Activated T-helper 1 cell treated with anti-CD3 and anti-CD28 coated beads, Interleukin-12 subunit alpha, Interleukin-12 subunit beta, Interleukin-2, Interleukin-4 antibody, amounts not matched to agents 30 ng/mL and 10 ng/mL and 1 ng/mL, durations not matched to agents 14 hours and 24 hours and 36 hours (primary cell): ENCODE data around the gene PTPA. TPM values are rescaled to one million over a fixed set of nuclear protein-coding genes. Genes with fewer than 3 reads are reported as not detected.
"Not testable (repeated sequence)": the region's sequence is repeated elsewhere in the genome, so short reads cannot be mapped to it uniquely, and the experiment has no call there.

Experiments
- DNase-seq: peaks from one replicate; pipeline ENCODE4 v3.0.0; 2021; ENCODE audit warnings: low spot score
- H3K27ac Mint-ChIP-seq: one replicate; pipeline ENCODE4 v1.8.0; 2021; ENCODE audit warnings: mild to moderate bottlenecking, mixed read lengths
- H3K27me3 Mint-ChIP-seq: one replicate; pipeline ENCODE4 v1.8.0; 2022; ENCODE audit warnings: mild to moderate bottlenecking, moderate library complexity, mixed read lengths; ENCODE audit not compliant: insufficient read depth
- H3K36me3 Mint-ChIP-seq: one replicate; pipeline ENCODE4 v1.8.0; 2021; ENCODE audit warnings: low read depth, mixed read lengths
- H3K4me1 Mint-ChIP-seq: one replicate; pipeline ENCODE4 v1.8.0; 2021; ENCODE audit warnings: low read depth, mixed read lengths
- H3K4me3 Mint-ChIP-seq: one replicate; pipeline ENCODE4 v1.8.0; 2021; ENCODE audit warnings: mild to moderate bottlenecking, moderate library complexity, mixed read lengths
- H3K9me3 Mint-ChIP-seq: one replicate; pipeline ENCODE4 v1.8.0; 2021; ENCODE audit warnings: mixed read lengths
- intact Hi-C: fragments of 100-400 bp; cut with micrococcal nuclease; formaldehyde crosslinking; loops from one replicate; pipeline ENCODE4 v1.15.1; 2024
- total RNA-seq: library from RNA; stranded (reverse); gene quantifications from 2 replicates; pipeline ENCODE4 v1.2.3, GENCODE V29; 2022

Gene PTPA
- total RNA-seq, 1 donor from 2014 or later = 114 TPM

DNA sequence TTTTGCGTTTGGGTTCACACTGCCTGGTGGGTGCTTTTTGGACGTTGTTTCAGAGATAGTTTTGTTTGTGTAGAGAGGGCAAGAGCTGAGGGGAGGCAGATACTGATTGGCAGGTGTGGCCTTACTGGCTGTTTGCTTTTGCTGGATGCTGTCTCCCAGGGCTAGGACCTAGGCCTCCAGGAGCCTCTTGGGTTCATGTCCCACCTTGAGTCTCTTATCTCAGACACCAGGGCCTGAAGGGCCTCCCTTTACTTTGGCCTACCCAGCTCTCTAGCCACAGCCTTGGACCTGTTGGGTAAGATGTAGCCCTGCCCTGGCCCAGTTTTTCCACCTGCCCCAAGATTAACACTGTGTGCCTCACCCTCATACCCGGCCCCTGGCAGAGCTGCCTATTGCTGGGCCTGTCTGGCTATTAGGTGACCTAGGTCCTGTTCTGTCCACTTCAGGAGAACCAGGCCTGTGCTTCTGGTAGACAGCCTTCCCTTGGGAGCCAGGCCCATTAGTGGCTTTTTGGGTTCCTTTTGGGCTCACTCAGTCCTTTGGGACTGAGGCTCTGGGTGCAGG, 13.4 kb downstream of the PTPA start:
- no peak overlapping the region for H3K27ac Mint-ChIP-seq
- peaks cover 16% of the 10 kb centered on the region for H3K36me3 Mint-ChIP-seq
- H3K4me3 Mint-ChIP-seq = no peak overlapping the region
- no peak for DNase-seq
- H3K27me3 Mint-ChIP-seq = no peaks in the 10 kb centered on the region
- H3K4me1 Mint-ChIP-seq = no peaks in the 10 kb centered on the region
- no peaks in the 10 kb centered on the region for H3K9me3 Mint-ChIP-seq
- intact Hi-C loops = no loop called here

DNA sequence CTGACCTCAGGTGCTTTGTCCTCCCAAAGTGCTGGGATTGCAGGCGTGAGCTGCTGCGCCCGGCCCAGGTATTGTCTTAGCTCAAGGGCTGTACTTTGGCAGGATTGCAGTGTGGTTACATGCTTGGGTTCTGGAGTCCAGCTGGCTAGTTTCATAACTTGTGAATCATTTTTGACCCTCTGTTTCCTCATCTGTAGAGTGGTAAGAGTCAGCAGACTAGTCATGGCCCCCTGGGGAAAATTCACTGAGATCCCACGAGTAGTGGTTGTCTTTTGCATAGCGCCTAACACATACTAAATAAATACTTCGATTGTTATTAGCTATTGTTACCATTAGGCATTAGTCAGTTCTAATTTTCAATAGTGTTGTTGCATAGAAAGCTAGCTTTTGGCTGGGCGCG, 14.3 kb downstream of the PTPA start:
- Mint-ChIP-seq H3K4me1 (no peaks in the 10 kb centered on the region), H3K36me3 (peaks cover 16% of the 10 kb centered on the region), H3K4me3 (no peak overlapping the region), H3K9me3 (no peaks in the 10 kb centered on the region), H3K27me3 (no peaks in the 10 kb centered on the region), H3K27ac (no peak overlapping the region)
- DNase-seq = no peak
- intact Hi-C loops = no loop called here

GRCh38 chr9:129126749-129127618, 15.8 kb downstream of the PTPA start:
- no peak for DNase-seq
- no peak overlapping the region for H3K4me3 Mint-ChIP-seq
- H3K27me3 Mint-ChIP-seq = no peaks in the 10 kb centered on the region
- intact Hi-C loops = no loop called here
- peaks cover 5% of the 10 kb centered on the region for H3K4me1 Mint-ChIP-seq
- no peak overlapping the region for H3K27ac Mint-ChIP-seq
- no peaks in the 10 kb centered on the region for H3K9me3 Mint-ChIP-seq
- peaks cover 21% of the 10 kb centered on the region for H3K36me3 Mint-ChIP-seq

- intact Hi-C loops = no loop called here
- Mint-ChIP-seq H3K27ac (no peak overlapping the region), H3K27me3 (no peaks in the 10 kb centered on the region), H3K4me1 (peaks cover 6% of the 10 kb centered on the region), H3K9me3 (no peaks in the 10 kb centered on the region), H3K4me3 (no peak overlapping the region), H3K36me3 (peaks cover 21% of the 10 kb centered on the region)
- DNase-seq = no peak
Measured at GRCh38 chr9:129128689-129129088, 17.5 kb downstream of the PTPA start.

DNA sequence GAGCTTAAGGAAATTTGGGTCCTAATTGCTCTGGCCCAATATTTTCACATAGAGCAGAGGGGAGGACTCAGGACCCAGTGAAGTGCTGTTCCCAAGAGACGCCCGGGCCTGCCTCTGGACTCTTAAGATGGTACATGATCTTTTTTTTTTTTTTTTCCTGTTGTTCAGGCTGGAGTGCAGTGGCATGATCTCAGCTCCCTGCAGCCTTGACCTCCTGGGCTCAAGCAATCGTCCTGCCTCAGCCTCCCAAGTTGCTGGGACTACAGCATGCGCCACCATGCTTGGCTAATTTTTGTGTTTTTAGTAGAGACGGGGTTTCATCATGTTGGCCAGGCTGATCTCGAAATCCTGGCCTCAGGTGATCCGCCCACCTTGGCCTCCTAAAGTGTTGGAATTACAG, 19.1 kb downstream of the PTPA start:
- H3K27me3 Mint-ChIP-seq, DNase-seq, H3K27ac Mint-ChIP-seq, H3K4me3 Mint-ChIP-seq, H3K4me1 Mint-ChIP-seq, H3K9me3 Mint-ChIP-seq: not testable (repeated sequence)
- intact Hi-C loops = loop anchor here (2.0 kb wide), 2 partner anchors 481 to 653 kb away; no protein-coding TSS in a partner anchor
- H3K36me3 Mint-ChIP-seq = peaks cover 27% of the 10 kb centered on the region

DNA sequence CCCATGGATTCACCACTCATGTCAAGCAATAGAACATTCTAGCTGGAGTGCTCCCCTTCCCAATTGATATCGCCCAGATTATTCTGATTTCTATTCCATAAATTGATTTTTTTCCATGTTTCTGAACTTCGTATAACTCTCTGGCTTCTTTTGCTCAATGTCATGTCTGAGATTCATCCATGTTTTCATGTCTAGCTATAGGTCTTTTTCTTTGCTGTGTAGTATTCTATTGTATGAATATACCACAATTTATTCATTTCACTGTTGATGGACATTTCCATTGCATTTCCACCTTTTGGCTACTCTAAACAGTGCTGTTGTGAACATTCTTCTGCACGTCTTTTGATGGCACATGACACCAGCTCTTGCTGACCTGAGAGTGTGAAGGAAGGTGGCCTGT, 19.6 kb downstream of the PTPA start:
- H3K4me1 Mint-ChIP-seq = peaks cover 6% of the 10 kb centered on the region
- H3K36me3 Mint-ChIP-seq = peaks cover 30% of the 10 kb centered on the region
- H3K9me3 Mint-ChIP-seq = no peaks in the 10 kb centered on the region
- no peak overlapping the region for H3K4me3 Mint-ChIP-seq
- no peak overlapping the region for H3K27ac Mint-ChIP-seq
- intact Hi-C loops = loop anchor here (1.0 to 2.0 kb wide), 5 partner anchors 9 to 652 kb away; partner anchors contain the start of gene PTPA
- H3K27me3 Mint-ChIP-seq = no peaks in the 10 kb centered on the region
- no peak for DNase-seq

DNA sequence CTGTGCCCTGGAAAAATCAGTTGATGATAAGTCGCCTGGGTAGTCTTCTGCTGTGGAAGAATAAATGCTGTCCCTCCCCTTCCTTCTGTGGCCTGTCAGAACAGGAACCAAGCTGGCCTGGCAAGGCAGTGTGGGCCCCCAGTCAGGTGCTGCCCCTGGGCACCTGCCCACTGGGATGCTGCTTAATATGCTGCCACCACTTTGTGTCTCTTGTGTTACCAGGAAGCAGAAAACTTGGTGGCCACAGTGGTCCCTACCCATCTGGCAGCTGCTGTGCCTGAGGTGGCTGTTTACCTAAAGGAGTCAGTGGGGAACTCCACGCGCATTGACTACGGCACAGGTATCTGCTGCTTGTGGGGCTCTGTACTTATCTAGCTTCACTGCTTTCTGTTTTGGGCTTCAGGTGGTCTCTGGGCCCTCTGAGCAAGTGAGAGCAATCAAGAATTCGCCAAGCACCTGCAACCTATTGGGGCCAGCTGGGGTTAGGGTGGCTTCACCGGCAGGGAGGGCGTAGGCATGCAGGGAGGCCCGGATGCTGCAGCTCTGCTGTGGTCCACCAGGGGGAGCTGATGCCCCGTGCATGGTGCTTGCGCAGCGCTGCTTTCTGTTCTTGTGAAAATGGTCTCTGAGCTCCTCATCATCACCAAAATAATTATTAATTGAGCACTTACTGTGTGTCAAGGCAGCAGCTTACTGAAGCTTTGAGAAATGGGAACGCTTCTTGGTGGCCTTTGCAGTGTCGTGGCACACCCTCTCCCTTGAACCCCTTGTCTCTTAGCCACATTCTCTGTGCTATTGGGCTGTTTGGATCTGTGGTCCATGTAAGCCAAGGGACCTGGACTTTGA, 20.3 kb downstream of the PTPA start:
- no peaks in the 10 kb centered on the region for H3K9me3 Mint-ChIP-seq
- H3K27ac Mint-ChIP-seq = no peak overlapping the region
- no peaks in the 10 kb centered on the region for H3K27me3 Mint-ChIP-seq
- H3K36me3 Mint-ChIP-seq = peaks cover 28% of the 10 kb centered on the region
- DNase-seq = peak; percentile 75
- no peak overlapping the region for H3K4me3 Mint-ChIP-seq
- intact Hi-C loops = loop anchor here (1.0 to 2.0 kb wide), 5 partner anchors 8 to 651 kb away; partner anchors contain the start of gene PTPA
- peaks cover 6% of the 10 kb centered on the region for H3K4me1 Mint-ChIP-seq

DNA sequence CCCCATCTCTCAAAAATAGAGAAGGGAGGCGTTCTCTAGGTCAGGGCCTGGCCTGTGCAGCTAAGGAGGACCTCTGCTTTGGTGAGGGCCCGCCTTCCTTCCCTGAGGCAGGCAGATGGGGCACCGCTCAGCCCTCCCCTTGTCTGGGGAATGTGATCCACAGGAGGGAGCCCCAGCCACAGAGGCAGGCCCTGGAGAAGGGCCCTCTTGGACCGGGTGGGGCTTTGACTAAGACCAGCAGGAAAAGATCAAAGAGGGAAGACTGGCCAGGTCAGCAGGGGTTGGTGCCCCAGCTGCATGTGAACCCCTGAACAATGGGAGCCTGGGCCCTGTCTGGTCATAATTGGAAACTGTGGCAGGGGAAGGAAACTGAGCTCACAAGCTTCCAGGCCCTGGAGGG, 21.9 kb downstream of the PTPA start:
- no peaks in the 10 kb centered on the region for H3K9me3 Mint-ChIP-seq
- H3K36me3 Mint-ChIP-seq = peaks cover 26% of the 10 kb centered on the region
- H3K4me3 Mint-ChIP-seq = no peak overlapping the region
- H3K27ac Mint-ChIP-seq = no peak overlapping the region
- no peaks in the 10 kb centered on the region for H3K27me3 Mint-ChIP-seq
- no peak for DNase-seq
- H3K4me1 Mint-ChIP-seq = peaks cover 6% of the 10 kb centered on the region
- intact Hi-C loops = no loop called here

- peaks cover 21% of the 10 kb centered on the region for H3K4me1 Mint-ChIP-seq
- no peak overlapping the region for H3K27ac Mint-ChIP-seq
- intact Hi-C loops = loop anchor here (5.0 kb wide), 1 partner anchor 667 kb away; the partner anchor contains the start of gene TOR1B
- no peaks in the 10 kb centered on the region for H3K9me3 Mint-ChIP-seq
- no peak for DNase-seq
- no peaks in the 10 kb centered on the region for H3K27me3 Mint-ChIP-seq
- peaks cover 26% of the 10 kb centered on the region for H3K36me3 Mint-ChIP-seq
- H3K4me3 Mint-ChIP-seq = no peak overlapping the region
Measured at GRCh38 chr9:129135476-129135875, 24.3 kb downstream of the PTPA start.

DNA sequence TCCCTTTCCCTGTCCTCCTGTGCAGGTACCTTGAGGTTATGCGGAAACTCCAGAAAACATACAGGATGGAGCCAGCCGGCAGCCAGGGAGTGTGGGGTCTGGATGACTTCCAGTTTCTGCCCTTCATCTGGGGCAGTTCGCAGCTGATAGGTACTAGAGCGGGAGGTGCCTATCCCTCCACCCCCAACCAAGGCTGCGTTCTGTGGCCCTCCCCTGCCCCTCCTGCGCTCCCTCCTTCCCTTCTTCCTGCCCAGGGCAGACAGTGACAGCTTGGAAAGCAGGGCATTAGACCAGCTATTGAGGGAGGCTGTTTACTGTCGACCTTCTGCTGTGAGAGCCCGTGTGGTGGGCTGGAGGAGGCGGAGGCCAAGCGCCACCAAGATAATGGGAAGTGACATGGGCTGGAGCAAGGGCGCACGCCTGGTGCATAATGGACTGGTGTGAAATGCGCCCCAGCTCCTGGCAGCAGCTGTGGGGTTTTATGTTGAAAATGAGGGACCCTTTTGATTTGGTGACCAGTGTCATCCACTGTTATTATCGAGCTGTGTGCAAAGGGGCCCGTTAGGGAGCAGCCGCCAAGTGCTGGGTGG, 25.3 kb downstream of the PTPA start:
- no peaks in the 10 kb centered on the region for H3K9me3 Mint-ChIP-seq
- H3K4me1 Mint-ChIP-seq = peaks cover 29% of the 10 kb centered on the region
- H3K27me3 Mint-ChIP-seq = no peaks in the 10 kb centered on the region
- H3K36me3 Mint-ChIP-seq = peaks cover 19% of the 10 kb centered on the region
- intact Hi-C loops = loop anchor here (5.0 kb wide), 1 partner anchor 666 kb away; the partner anchor contains the start of gene TOR1B
- DNase-seq = no peak
- H3K4me3 Mint-ChIP-seq = no peak overlapping the region
- no peak overlapping the region for H3K27ac Mint-ChIP-seq

- peaks cover 15% of the 10 kb centered on the region for H3K36me3 Mint-ChIP-seq
- no peak overlapping the region for H3K4me3 Mint-ChIP-seq
- no peaks in the 10 kb centered on the region for H3K9me3 Mint-ChIP-seq
- intact Hi-C loops = loop anchor here (5.0 kb wide), 1 partner anchor 665 kb away; the partner anchor contains the start of gene TOR1B
- no peak overlapping the region for H3K27ac Mint-ChIP-seq
- H3K4me1 Mint-ChIP-seq = peaks cover 24% of the 10 kb centered on the region
- H3K27me3 Mint-ChIP-seq = no peaks in the 10 kb centered on the region
- DNase-seq = no peak
Measured at GRCh38 chr9:129137292-129138143, 26.3 kb downstream of the PTPA start.

GRCh38 chr9:129138144-129138462, 26.9 kb downstream of the PTPA start:
- Mint-ChIP-seq H3K27ac (no peak overlapping the region), H3K9me3 (no peaks in the 10 kb centered on the region), H3K36me3 (peaks cover 19% of the 10 kb centered on the region), H3K4me1 (peaks cover 30% of the 10 kb centered on the region), H3K27me3 (no peaks in the 10 kb centered on the region), H3K4me3 (no peak overlapping the region)
- no peak for DNase-seq
- intact Hi-C loops = loop anchor here (5.0 kb wide), 1 partner anchor 664 kb away; the partner anchor contains the start of gene TOR1B
